KOPT-K1 (cell line): Measurements from ENCODE around the gene RPS6KL1.

Source experiments
- H3K27ac ChIP-seq: fragments of 200-600 bp; sonication (generic); 2 replicates; pipeline ENCODE4 v1.5.1; 2016; ENCODE audit warnings: antibody characterized with exemption, mild to moderate bottlenecking, low read depth, low read length; ENCODE audit not compliant: poor library complexity, severe bottlenecking
- H3K36me3 ChIP-seq: fragments of 200-600 bp; sonication (generic); 2 replicates; pipeline ENCODE4 v1.5.1; 2017; ENCODE audit warnings: antibody characterized with exemption, mild to moderate bottlenecking, low read length, moderate library complexity; ENCODE audit not compliant: insufficient read depth
- H3K9me3 ChIP-seq: fragments of 200-600 bp; sonication (generic); 2 replicates; pipeline ENCODE4 v1.5.1; 2017; ENCODE audit warnings: antibody characterized with exemption, low read length, mild to moderate bottlenecking; ENCODE audit not compliant: insufficient read depth, poor library complexity, severe bottlenecking

RPS6KL1 gene

DNA sequence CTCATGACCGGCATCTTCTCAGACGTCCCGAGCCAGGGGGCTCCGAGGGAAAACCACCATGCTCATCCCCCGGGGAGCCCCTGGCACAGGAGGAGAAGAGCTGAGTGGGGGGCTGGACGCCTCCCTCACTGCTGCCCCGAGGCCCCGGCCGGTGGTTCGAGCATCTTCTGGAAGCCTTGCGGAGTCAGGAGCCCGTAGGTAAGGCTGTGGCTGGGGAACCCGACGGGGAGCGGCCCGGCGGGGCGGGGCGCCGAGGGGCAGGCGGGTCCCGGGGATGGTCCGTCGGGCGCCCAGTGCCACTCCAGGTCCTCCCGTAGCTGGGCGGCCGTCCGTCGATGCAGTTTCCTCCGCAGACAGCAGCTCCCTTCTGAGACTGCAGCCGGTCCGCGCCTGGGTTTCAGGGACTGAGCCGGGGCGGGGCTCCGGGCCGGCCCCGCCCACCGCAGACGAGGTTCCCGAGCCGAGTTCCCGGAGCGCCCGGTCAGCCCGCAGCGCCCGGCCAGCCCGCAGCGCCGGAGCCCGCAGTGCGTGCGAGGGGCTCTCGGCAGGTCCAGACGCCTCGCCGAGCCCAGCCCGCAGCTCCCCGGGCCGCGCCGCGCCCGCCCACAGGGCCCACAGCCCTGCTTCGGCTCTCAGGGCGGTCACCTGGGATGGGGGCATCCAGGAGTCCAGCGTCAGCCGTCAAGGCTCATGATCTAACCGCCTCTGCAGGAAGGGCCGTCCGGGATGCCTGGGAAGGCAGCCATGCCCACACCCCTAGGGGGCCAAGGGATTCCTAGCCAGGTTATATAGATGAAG is 32.4 kb upstream of the RPS6KL1 start, which contains the start of gene PGF:
PGF (minus strand) TSS at position 369 of the 798 bp plus-strand sequence; CDS start at position 14, 355 bp downstream.
- Histone ChIP-seq H3K27ac (no peak within 1 kb of the TSS), H3K9me3 (no peaks in the 10 kb centered on the region), H3K36me3 (no peaks in the 10 kb centered on the region)

DNA sequence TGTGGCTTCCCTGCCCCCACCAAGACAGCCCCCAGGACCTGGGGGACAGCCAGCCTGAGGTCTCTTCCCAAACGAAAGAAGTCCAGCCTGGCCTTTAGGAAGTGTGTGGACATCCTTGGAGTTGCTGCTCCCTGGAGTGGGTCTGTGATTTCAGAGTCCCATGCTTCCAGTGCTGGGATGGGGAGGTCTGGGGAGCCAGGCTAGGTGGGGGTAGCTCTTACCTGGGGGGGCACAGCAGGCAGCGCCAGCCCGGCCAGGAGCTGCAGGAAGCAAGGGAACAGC is 31.8 kb upstream of the RPS6KL1 start:
- Histone ChIP-seq H3K27ac (no peak overlapping the region), H3K9me3 (no peaks in the 10 kb centered on the region), H3K36me3 (no peaks in the 10 kb centered on the region)

DNA sequence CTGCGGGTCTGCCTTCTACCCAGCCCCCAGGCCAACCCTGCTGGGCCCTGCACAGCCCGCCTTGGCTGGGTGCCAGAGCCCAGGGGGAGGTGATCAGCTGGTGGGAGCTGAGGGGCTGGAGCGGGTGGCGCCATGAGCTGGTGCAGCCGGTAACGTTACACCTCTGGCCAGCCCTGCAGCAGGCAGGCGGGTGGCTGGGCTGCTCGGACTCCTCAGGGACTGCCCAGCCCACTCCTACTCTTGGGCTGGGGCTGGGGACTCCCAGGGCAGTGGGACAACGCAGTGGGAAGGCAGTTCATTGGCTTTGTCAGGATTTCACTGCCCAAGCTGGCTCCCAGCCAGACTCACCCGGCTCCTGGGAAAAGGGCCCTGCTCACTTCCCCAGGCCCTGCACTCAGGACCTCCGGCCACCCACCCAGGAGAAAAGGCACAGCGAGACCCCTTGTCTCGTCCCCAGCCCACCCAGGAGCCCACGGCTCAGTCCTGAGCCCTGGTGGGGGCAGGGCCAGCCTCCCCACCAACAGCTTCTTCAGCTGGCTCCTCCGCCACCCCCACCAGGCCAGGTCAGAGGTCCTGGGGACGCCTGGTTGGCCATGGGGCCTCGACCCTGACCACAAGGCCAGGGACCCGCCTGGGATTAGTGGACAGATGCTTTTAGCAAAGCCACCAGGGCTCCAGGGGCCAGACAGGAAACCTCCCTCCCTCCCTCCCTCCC is 31.3 kb upstream of the RPS6KL1 start:
- no peaks in the 10 kb centered on the region for H3K36me3 ChIP-seq

DNA sequence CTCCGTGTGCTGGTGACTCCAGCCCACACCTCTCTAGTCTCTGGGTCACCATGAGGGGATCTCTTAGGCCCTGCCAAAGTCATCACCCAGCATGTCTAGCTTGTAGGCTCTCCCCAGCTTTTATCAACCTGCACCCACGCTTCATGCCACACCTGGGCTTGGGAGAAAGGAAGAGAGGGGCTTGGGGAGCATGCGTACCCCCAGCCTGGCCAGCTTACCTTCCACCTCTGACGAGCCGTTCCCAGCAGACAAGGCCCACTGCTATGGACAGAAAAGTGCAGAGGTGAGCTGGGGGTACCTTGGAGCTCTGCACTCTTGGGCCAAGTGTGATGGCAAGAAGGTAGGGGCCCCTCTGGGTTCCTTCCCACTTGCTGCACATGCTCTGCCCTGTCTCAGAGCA is 30.6 kb upstream of the RPS6KL1 start:
- Histone ChIP-seq H3K36me3 (no peaks in the 10 kb centered on the region), H3K9me3 (no peaks in the 10 kb centered on the region), H3K27ac (no peak overlapping the region)

More for the DNA sequence above, 31.3 kb upstream of the RPS6KL1 start:
- H3K9me3 ChIP-seq: no peaks in the 10 kb centered on the region
- no peak overlapping the region for H3K27ac ChIP-seq

DNA sequence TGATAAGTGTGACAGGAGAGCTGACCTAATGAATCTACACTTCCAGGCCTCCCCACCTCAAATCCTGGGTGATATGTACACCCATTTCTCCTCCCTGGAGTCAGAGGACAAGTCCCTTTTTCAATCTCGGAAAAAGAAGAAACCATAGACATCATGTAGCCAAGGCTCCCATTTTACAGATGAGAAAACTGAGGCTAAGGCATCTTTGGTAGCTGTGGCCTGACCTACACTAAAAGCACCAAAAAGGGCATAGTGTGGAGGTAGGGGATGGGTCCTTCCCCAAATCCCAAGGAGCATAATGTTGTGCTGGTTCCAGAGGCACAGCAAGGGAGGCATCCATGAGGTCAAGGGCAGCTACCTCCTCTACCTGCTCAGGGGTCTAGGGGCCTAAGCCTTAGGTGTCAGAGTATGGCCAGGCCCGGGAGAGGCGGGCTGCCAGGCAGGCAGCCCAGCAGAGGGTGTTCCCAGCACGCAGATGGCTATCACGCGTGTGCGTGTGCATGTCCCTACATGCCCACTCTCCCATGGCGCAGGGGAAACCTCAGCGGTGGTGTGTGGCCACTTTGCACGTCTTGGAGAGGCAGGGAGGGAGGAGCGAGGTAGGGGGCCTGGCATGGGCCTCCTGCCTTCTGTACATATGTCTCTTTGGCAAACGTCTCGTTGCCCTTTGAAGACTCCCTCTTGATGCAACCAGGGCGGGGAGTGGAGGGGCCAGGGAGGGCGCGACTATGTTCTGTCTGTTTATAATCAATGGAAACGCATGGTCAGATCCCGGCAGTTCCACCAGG is 29.8 kb upstream of the RPS6KL1 start:
- Histone ChIP-seq H3K27ac (no peak overlapping the region), H3K9me3 (no peaks in the 10 kb centered on the region), H3K36me3 (no peaks in the 10 kb centered on the region)

DNA sequence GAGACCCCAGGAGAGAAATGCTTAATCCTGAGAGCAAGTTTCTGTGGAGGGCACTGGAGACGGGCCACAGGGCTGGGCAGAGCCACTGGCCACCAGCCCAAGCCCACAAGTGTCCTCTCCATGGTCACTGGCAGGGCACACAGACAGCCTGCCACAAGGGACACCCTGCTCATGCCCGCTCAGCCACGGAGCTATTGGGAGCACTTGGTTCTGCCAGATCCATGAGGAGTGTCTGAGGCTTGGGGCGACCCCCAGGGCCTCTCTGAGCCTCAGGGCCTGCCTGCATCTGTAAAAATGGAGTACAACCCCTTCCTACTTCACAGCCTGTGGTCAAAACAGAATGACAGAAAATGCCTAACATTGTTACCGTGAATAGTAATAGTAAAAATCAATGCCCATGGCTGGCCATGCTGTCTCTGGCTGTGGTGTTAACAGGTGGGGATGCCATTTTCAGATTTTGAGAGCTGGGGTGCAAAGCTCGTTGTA is 29.2 kb upstream of the RPS6KL1 start:
- H3K9me3 ChIP-seq: no peaks in the 10 kb centered on the region
- no peak overlapping the region for H3K27ac ChIP-seq
- H3K36me3 ChIP-seq: no peaks in the 10 kb centered on the region

DNA sequence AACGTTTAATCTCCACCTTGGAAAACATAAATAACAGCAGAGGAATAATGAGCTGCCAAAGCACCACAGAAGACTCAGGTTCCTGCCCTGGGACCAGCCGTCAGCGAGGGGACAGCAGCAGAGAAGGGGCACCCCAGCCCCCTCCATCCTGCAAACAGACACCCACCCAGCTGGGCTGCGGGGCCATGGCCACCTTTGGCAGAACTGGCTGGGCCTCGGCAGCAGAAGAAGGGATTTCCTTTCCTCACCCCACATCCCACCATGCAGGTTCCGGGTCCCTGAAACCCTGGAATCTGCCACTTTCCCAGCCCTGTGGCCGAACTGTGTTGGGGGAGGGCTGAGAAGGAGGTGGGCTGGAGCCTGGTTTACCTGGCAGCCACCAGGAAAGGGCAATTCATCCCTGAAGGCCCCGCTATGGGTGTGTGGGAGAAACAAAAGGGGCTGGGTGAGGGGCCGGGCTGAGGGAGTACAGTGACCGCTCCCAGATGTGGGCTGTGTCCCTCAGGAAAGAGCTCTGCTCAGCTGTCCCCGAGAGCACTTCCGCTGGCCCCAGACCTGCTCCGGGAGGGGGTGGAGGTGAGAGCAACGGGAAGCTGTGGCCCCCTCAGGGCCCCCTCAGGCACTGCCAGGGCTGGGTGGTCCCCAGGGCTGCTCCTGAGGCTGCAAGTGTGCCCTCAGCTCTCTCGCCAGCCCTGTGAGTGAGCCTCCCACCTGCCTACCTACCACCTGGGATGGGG is 28.6 kb upstream of the RPS6KL1 start:
- Histone ChIP-seq H3K36me3 (no peaks in the 10 kb centered on the region), H3K9me3 (no peaks in the 10 kb centered on the region), H3K27ac (no peak overlapping the region)

DNA sequence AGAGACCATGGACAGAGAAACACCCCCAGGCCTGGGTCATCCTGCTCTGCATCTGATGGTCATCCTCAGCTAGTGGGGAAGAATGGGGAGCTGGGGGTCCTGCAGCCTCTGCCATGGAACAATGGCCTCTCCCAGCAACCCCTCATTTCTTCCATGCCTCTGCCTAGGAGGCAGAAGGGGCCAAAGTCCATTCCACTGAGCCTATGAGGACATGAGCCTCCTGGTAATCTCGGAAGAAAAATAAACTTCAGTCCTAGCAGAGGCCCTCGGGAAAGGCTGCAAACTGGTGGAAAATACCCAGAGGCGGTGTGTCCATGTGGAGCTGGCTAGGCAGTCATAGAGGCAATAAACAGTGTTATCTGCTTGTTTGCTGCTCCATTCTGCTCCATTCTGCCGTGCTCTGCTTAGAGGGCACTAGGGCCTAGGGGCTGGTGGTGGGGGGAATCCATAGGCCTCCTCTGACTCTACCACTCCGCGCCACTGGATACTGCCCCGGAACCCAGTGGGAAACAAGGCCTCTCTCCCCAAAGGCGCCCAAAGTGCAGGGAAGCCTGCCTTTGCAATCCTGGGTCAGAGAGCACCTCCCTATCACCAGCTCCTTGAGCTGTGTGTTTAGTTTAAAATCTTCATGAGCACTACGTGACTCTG is 27.9 kb upstream of the RPS6KL1 start:
- H3K27ac ChIP-seq: no peak overlapping the region
- H3K36me3 ChIP-seq: no peaks in the 10 kb centered on the region
- H3K9me3 ChIP-seq: no peaks in the 10 kb centered on the region

DNA sequence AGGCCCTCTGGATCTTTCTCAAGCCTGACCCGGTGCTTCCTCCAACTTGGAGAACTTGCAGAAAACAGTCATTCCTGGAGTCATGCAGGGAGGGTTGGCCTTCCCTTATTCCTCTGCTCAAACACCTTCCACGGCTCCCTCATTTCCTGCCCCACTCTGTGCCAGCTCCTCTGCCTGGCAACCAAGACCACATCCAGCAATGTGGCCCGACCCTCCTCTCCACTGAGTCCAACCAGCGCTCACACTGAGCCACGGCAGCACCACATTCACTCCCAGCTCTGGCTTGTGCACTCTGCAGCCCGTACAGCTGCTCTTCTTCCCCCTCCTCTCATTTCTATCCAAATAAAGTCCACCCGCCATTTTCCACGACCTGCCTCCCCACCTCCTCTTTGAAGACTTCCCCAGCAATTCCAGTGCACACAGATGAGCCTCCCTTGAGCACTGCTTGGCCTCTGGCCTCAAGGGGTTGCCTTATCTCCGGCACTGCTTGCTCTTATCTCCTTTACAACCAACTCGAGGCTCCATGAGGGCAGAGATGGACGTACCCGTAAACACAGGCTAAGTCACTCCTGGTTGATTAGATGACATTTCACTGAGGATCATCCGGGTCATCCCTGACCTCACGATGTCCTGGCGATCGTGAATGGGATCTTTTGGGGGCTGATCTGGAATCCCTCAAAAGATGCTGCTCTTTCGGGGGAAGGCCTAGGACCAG is 27.0 kb upstream of the RPS6KL1 start:
- Histone ChIP-seq H3K27ac (no peak overlapping the region), H3K36me3 (no peaks in the 10 kb centered on the region), H3K9me3 (no peaks in the 10 kb centered on the region)

DNA sequence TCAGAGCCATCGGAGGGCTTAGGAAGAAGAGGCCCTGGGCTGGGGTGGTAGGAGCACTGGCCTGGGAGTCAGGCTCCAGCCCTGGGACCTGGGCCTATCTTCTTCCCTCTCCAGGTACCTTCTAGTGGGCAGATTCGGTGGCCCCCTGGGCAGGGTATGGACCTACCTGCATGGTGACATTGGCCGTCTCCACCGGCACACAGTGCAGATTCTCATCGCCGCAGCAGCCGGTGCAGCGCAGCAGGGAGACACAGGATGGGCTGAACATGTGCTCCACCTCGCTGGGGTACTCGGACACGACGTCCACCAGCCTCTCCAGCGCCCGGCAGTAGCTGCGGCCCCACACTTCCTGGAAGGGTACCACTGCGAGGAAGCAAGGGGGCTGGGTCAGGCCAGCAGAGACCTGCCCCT is 26.1 kb upstream of the RPS6KL1 start:
- Histone ChIP-seq H3K9me3 (no peaks in the 10 kb centered on the region), H3K27ac (no peak overlapping the region), H3K36me3 (no peaks in the 10 kb centered on the region)

DNA sequence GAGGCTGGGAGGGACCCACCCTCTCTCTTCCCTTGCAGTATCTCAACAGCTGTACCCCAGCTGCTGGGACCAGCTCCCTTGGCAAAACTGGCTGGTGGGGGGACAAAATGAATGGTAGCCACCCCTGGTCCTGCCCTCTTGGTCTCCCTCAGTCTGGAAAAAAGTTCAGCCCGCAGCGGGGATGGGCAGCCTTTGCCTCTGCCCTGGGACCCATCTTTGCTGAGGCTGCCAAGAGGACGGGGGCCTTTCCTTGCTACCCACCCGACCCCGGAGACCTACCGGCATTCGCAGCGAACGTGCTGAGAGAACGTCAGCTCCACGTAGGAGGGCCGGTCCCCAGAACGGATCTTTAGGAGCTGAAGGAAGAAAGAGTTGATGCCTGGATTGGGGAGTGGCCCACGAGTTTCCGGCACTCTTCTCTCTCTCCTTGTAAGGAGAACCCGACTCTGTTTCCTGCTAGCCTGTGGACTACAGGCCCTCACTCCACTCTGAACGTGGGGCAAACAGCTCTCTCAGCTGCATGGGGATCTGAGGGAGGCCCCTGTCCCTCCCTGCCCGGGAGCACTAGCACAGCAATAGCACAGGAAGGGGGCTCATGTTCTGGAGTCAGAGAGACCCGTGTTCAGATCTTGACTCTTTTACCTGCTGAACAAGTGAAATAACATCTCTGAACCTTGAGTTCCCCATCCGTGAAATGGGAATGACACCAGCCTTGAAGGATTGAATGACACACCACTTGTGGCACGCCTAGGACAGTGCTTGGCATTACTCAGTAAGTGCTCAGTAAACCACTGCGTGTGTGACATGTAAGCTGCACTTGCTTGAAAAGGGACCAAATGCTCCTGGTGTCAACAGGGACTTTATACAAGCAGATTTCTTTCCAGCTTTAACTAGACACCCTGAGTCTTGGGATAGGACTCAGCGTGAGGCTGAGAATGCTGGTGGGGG is 25.4 kb upstream of the RPS6KL1 start:
- Histone ChIP-seq H3K9me3 (no peaks in the 10 kb centered on the region), H3K36me3 (no peaks in the 10 kb centered on the region), H3K27ac (no peak overlapping the region)

DNA sequence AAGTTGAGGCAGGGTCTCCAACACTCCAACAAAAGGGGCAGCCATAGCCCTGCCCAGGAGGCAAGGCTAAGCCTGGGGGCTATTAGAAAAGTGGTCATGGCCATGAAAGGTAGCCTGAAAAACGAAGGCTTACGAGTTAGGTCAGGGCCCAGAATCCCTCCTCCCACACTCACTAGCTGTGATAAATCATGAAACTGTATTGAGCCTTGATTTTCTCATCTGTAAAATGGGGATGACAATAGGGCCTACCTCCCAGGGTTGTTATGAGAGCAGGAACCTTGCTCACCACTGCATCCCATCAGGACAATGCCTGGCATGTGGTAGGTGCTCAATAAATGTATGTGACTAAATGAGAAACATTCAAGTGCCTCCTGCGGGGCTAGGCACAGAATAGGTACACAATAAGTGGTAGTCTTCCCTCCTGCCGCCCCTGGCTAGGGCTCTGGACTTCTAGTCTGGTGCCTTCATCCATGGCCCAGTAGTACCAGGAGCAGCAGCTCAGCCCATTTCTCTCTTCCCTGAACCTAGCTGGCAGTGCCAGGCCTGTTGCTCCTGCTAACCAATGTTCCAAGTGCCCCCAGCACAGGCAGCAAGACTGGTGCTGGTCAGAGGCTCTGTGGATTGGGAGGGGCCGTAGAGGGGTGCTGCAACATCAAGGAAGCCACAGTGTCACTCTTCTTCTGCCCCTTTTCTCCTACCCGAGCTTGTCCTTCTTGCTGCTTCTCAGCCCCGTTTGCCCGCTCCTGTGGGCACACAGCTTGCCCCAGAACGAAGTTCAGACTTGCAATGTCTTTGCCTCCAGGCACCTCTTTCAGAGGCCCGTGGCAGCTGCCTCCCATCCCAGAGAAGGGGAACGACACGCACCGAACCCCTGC is 24.5 kb upstream of the RPS6KL1 start:
- Histone ChIP-seq H3K36me3 (no peaks in the 10 kb centered on the region), H3K9me3 (no peaks in the 10 kb centered on the region), H3K27ac (no peak overlapping the region)
